ENCODE results near the gene GLT1D1.

The GLT1D1 gene

GRCh38 chr12:128973883-128974681 lies 120.8 kb downstream of the GLT1D1 start:
- H3K9me3 Mint-ChIP-seq, result no peaks in the 10 kb centered on the region
- H3K4me1 Mint-ChIP-seq, result peaks cover 17% of the 10 kb centered on the region
- peaks cover 88% of the 10 kb centered on the region for H3K27me3 Mint-ChIP-seq
- no peak overlapping the region for H3K4me3 Mint-ChIP-seq
- DNase-seq (no peak), ATAC-seq (no peak)
- no peak overlapping the region for H3K27ac Mint-ChIP-seq

GRCh38 chr12:128974881-128975280 lies 121.6 kb downstream of the GLT1D1 start:
- ATAC-seq (no peak), DNase-seq (no peak)
- Mint-ChIP-seq H3K4me1 (peaks cover 9% of the 10 kb centered on the region), H3K9me3 (no peaks in the 10 kb centered on the region), H3K4me3 (no peak overlapping the region), H3K27me3 (peaks cover 88% of the 10 kb centered on the region), H3K27ac (no peak overlapping the region)

- Mint-ChIP-seq H3K4me1 (no peaks in the 10 kb centered on the region), H3K4me3 (peak overlapping the region in 1 of 2 donors; percentile 18), H3K27ac (no peak overlapping the region), H3K9me3 (no peaks in the 10 kb centered on the region), H3K27me3 (peaks cover 89% of the 10 kb centered on the region)
- ATAC-seq (peak; percentile 49), DNase-seq (peak; percentile 11 to 30)
Observed at GRCh38 chr12:128976120-128976738, 123.0 kb downstream of the GLT1D1 start.

GRCh38 chr12:128977441-128977840 lies 124.2 kb downstream of the GLT1D1 start:
- ATAC-seq, result no peak
- H3K27me3 Mint-ChIP-seq, result peaks cover 86% of the 10 kb centered on the region

GRCh38 chr12:128978067-128978466 lies 124.8 kb downstream of the GLT1D1 start:
- no peak overlapping the region for H3K27ac Mint-ChIP-seq
- no peak for ATAC-seq
- peaks cover 82% of the 10 kb centered on the region for H3K27me3 Mint-ChIP-seq
- no peaks in the 10 kb centered on the region for H3K9me3 Mint-ChIP-seq
- DNase-seq, result no peak
- no peaks in the 10 kb centered on the region for H3K4me1 Mint-ChIP-seq
- H3K4me3 Mint-ChIP-seq, result no peak overlapping the region

More at GRCh38 chr12:128977441-128977840, 124.2 kb downstream of the GLT1D1 start:
- no peaks in the 10 kb centered on the region for H3K9me3 Mint-ChIP-seq
- no peak overlapping the region for H3K4me3 Mint-ChIP-seq
- no peaks in the 10 kb centered on the region for H3K4me1 Mint-ChIP-seq
- no peak overlapping the region for H3K27ac Mint-ChIP-seq
- DNase-seq, result no peak

GRCh38 chr12:128980623-128981022 lies 127.3 kb downstream of the GLT1D1 start:
- peaks cover 56% of the 10 kb centered on the region for H3K27me3 Mint-ChIP-seq
- H3K4me1 Mint-ChIP-seq, result no peaks in the 10 kb centered on the region
- no peak for DNase-seq
- H3K9me3 Mint-ChIP-seq, result no peaks in the 10 kb centered on the region
- no peak overlapping the region for H3K4me3 Mint-ChIP-seq
- H3K27ac Mint-ChIP-seq, result no peak overlapping the region
- ATAC-seq, result no peak

DNA sequence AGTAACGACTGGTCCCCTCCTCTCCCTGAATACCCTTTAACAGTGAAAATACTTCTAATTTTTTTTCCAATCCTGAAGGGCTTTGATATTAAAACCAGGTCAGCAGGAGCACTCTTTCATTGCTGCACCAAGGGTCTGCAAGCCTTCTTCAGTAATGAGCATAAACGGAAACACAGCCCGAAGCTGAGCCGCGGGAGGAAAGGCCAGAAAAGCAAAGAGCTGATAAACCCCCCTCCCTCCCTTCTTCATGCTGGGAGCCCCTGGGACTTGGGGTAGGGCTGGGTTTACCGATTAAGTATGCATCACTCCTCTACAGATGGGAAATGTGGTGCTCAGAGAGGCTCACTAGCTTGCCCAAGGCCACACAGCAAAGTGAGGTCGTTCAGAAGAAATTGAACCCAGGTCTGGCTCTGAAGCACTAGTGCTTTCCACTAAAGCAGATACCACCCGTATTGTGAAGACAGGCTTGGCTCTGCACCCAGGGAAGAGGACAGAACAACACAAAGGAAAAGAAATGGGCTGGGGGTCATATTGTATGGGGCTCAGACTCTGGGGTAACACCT lies 128.8 kb downstream of the GLT1D1 start:
- Mint-ChIP-seq H3K9me3 (no peaks in the 10 kb centered on the region), H3K4me1 (no peaks in the 10 kb centered on the region), H3K27me3 (peaks cover 52% of the 10 kb centered on the region), H3K4me3 (no peak overlapping the region), H3K27ac (no peak overlapping the region)
- DNase-seq (no peak), ATAC-seq (no peak)

DNA sequence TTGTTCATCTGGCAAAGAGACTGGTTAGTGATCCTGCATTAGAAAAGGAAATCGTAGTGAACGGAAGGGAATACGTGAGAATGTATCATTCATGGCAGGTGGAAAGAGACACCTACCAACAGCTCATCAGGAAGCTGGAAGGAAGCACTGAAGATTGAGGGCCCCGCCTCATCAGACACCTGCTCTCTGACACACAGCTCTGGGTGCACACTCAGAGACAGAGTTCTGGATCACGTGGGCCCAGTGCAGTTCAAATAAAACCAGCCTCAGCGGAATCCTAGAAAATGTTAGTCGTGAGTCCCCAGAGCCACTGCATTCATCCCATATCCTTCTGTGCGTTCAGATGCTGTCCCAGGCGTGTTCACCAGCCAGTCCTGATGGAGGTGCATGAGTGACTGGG lies 129.7 kb downstream of the GLT1D1 start:
- H3K4me3 Mint-ChIP-seq, result no peak overlapping the region
- DNase-seq (no peak), ATAC-seq (no peak)
- no peak overlapping the region for H3K27ac Mint-ChIP-seq
- H3K4me1 Mint-ChIP-seq, result no peaks in the 10 kb centered on the region
- peaks cover 44% of the 10 kb centered on the region for H3K27me3 Mint-ChIP-seq
- H3K9me3 Mint-ChIP-seq, result no peaks in the 10 kb centered on the region

DNA sequence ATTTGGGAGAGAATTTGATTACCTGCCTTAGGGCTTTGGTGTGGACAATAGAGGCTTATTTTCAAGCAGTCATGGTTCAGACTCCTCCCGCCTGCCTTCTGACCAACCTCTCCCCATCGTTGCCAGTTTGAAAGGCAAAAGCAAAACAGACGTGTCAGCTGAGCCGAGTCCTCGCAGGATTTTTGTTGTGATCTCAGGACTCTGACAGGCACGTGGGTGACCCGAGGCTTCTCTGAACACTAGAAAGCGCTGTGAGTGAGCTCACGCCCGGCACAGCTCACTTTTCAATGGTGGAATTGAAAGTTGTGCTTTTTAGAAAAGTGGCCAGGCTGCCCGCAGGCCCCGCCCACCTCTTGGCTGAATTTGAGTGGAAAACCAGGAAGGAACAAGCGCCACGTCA lies 130.1 kb downstream of the GLT1D1 start:
- Mint-ChIP-seq H3K4me3 (no peak overlapping the region), H3K4me1 (no peaks in the 10 kb centered on the region), H3K27me3 (peaks cover 39% of the 10 kb centered on the region), H3K27ac (no peak overlapping the region), H3K9me3 (no peaks in the 10 kb centered on the region)
- ATAC-seq (no peak), DNase-seq (no peak)

DNA sequence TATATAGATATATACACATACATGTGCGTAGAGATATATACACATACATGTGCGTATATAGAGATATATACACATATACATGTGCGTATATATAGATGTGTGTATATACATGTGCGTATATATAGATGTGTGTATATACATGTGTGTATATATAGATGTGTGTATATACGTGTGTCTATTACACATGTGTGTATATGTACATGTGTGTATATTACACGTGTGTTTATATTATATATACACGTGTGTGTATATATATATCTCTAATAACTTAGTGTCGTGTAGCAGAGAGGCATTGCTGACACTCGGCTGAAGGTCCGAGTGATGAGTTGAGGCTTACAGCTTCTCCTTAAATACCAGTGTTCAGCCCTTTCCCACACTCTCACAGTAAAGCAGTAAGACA lies 133.7 kb downstream of the GLT1D1 start:
- Mint-ChIP-seq H3K27me3 (peaks cover 7% of the 10 kb centered on the region), H3K9me3 (no peaks in the 10 kb centered on the region), H3K4me1 (no peaks in the 10 kb centered on the region), H3K4me3 (no peak overlapping the region), H3K27ac (no peak overlapping the region)
- no peak for ATAC-seq
- no peak for DNase-seq

DNA sequence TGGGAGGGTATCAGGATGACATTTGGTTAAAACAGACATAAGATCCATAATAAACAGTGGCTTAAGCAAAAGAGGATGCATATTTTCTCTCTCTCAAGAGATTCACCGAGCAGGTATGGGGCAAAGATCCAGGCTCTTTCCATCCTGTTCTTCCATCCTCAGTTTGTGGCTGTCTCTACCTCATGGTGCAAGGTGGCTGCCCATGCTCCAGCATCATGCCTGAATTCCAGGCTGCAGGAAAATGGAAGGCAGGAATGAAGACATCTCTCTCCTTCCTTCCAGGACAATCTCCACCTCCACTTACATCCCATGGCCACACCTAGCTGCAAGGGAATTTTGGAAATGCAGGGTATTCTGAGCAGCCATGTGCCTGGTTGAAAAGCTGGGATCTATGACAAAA lies 136.0 kb downstream of the GLT1D1 start:
- H3K27me3 Mint-ChIP-seq, result peaks cover 7% of the 10 kb centered on the region
- ATAC-seq (no peak), DNase-seq (no peak)
- H3K4me1 Mint-ChIP-seq, result no peaks in the 10 kb centered on the region
- no peak overlapping the region for H3K4me3 Mint-ChIP-seq
- H3K9me3 Mint-ChIP-seq, result no peaks in the 10 kb centered on the region
- no peak overlapping the region for H3K27ac Mint-ChIP-seq

GRCh38 chr12:128991716-128992115 lies 138.4 kb downstream of the GLT1D1 start:
- no peak overlapping the region for H3K27ac Mint-ChIP-seq
- no peak overlapping the region for H3K4me3 Mint-ChIP-seq
- ATAC-seq, result no peak
- H3K27me3 Mint-ChIP-seq, result peaks cover 12% of the 10 kb centered on the region
- H3K9me3 Mint-ChIP-seq, result peaks cover 0 to 4% of the 10 kb centered on the region in 2 donors
- DNase-seq, result no peak
- H3K4me1 Mint-ChIP-seq, result no peaks in the 10 kb centered on the region

- DNase-seq (no peak), ATAC-seq (no peak)
- no peak overlapping the region for H3K4me3 Mint-ChIP-seq
- no peaks in the 10 kb centered on the region for H3K4me1 Mint-ChIP-seq
- peaks cover 16% of the 10 kb centered on the region for H3K27me3 Mint-ChIP-seq
- H3K27ac Mint-ChIP-seq, result no peak overlapping the region
- H3K9me3 Mint-ChIP-seq, result peaks cover 2 to 8% of the 10 kb centered on the region in 2 donors
Observed at GRCh38 chr12:128992116-128992515, 138.8 kb downstream of the GLT1D1 start.

- ATAC-seq (no peak), DNase-seq (no peak)
- H3K4me1 Mint-ChIP-seq, result no peaks in the 10 kb centered on the region
- H3K27me3 Mint-ChIP-seq, result peaks cover 17% of the 10 kb centered on the region
- no peak overlapping the region for H3K4me3 Mint-ChIP-seq
- H3K9me3 Mint-ChIP-seq, result peaks cover 4 to 12% of the 10 kb centered on the region in 2 donors
- H3K27ac Mint-ChIP-seq, result no peak overlapping the region
Observed at GRCh38 chr12:128992550-128992949, 139.3 kb downstream of the GLT1D1 start.

DNA sequence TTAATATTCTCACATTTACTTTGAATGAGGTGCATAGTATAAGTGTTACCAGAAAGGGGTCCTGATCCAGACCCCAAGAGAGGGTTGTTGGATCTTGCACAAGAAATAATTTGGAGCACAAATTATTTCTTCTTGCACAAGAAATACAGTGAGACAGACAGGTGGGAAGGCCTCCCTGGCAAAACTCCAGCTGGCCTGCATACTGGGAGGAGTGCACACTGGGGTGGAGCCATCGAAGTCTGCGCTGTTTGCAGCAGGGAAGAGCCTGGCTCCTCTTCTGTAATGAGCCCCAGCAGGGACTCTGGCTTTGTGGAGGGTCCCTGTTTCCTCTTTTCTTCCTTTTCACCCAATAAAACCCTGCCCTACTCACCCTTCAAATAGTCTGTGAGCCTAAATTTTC lies 141.6 kb downstream of the GLT1D1 start:
- Mint-ChIP-seq H3K27me3 (peaks cover 18% of the 10 kb centered on the region), H3K4me1 (no peaks in the 10 kb centered on the region), H3K9me3 (peaks cover 4 to 35% of the 10 kb centered on the region in 2 donors), H3K27ac (no peak overlapping the region), H3K4me3 (no peak overlapping the region)
- DNase-seq, result no peak
- ATAC-seq, result no peak

GRCh38 chr12:128995619-128996018 lies 142.3 kb downstream of the GLT1D1 start:
- peaks cover 4 to 38% of the 10 kb centered on the region in 2 donors for H3K9me3 Mint-ChIP-seq
- no peak for DNase-seq
- no peak overlapping the region for H3K27ac Mint-ChIP-seq
- ATAC-seq, result no peak
- H3K4me3 Mint-ChIP-seq, result no peak overlapping the region
- no peaks in the 10 kb centered on the region for H3K4me1 Mint-ChIP-seq
- peaks cover 24% of the 10 kb centered on the region for H3K27me3 Mint-ChIP-seq

Data from stimulated activated naive CD8-positive, alpha-beta T cell treated with anti-CD3 and anti-CD28 coated beads, Interleukin-15, amount 100 ng/mL, for 72 hours (primary cell).